ENCODE measurements around the gene PTPRN. TPM values are rescaled to one million over a fixed set of nuclear protein-coding genes. Genes with fewer than 3 reads are reported as not detected.

The PTPRN gene
- total RNA-seq (2022; extraction: Qiagen RNA extraction), result 1.1 to 1.8 TPM (median 1.3 TPM) in 5 replicates

DNA sequence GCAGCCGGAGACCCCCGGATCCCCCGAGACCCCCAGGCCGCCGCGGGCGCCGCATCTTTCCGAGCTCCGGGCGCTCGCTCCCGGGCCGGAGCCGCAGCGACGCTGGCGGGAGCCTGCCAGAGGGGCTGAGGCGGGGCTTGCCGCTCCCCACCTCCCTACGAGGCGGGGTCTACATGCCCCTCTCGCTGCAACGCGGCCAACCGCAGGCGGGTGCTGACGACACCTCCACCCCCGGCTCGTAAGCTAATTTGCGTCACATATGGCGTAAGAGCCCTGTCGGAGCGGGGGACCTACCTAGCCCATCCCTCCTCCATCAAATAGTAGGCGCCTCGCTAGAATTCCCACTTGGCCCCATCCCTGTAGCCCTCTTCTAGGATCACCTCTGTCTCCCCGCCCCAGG is at the start of gene PTPRN:
Gene PTPRN, minus strand, starts transcription at position 124 of the 400 bp plus-strand sequence. Its CDS starts 69 bp downstream, at position 55.

DNA sequence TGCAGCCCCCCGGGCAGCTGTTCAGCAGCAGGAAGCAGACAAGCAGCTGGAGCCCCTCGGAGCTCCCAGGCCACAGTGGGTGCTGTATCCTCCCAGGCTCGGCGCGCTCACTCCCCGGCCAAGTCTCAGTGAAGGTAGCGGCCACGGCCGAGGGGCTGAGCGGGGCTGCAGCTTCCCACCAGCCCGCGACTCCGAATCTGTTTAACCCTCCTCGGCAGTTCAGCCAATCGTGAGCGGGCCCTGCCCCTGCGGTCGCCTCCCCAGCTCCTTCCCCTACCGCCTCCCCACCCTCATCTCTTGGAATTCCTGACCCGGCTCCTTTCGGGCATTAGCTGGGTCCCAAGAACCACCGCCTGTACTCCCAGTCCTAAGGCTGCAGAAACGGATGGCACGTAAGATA is 23.3 kb upstream of the PTPRN start, which contains the start of gene RESP18:
Gene RESP18, minus strand, starts transcription at position 203 of the 400 bp plus-strand sequence.

DNA sequence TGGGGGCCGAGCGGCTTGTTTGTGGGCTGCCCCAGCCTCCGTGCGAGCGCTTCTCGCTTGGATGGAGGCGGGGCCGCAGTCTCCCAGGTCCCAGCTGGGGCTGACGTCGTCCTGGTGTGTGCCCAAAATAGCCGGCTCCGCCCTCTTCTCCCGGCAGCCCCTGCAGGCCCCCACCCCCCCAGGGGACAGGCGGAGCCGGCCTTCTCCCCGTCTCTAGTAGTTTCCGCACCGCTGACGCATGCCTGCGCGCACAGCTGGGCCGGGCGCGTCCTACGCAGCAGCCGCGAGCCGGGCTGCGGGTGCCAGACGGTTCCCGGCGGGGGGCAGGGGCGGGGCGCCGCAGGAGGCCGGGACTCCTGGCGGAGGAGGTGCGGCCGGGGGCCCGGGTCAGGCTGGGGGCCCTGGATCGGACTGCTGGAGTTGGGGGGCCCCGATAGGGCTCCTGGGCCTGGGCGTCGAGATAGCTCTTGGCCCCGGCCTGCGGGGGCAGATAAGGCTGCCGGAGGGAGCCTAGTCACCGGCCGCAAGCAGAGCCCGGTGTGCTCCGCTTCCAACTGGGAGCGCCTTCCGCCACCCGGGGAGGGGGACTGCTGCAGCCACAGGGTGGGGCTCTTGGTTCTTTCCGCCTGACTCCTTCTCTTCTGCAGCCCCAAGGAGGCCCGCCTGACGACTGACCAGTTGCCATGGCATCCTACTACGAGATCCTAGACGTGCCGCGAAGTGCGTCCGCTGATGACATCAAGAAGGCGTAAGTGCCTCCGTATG is 29.9 kb downstream of the PTPRN start, which contains the start of gene DNAJB2:
Gene DNAJB2, plus strand, starts transcription at position 216 of the 765 bp plus-strand sequence. Its CDS starts 468 bp downstream, at position 684.

DNA sequence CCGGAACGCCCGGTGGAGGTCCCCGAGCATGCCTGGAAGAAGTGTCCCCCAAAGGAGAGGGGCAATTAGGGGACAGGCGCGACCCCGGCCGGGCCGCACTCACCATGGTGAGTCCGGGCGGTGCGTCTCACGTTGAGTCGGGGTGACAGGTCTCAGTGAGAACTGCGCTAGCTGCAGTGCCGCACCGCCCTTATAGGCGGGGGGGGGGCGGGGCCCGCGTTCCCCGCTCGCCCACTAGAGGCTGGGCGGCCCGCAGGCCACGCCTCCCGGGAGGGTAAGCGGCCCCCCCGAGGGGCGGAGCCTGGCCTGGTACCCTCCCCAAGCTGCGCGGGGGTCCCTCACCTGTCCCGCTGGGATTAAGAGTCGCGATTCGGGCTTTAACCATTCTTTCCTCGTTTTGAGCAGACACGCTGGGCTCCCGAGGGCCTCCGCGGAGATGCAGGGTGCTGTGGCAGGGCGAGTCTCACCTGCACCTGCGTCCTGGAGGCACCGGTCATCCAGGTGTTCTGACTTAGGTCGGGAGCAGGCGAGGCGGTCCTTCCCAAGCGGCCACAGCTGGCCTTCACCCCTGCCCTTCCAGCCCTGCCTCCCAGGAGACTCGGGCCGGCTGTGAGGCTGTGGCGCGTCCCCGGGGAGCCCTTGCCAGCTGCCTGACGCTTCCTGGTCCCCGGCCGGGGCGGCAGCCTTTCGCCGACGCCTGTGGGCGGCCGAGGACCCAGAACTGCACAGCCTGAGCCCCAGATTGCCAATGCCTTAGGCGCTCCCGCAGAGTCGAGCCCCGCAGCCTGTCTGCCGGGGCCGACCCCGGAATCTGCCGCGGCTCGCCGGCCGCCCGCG is 55.2 kb downstream of the PTPRN start, which contains the start of gene TUBA4A:
Gene TUBA4A, minus strand, starts transcription at position 166 of the 837 bp plus-strand sequence. Its CDS starts 60 bp downstream, at position 106.

DNA sequence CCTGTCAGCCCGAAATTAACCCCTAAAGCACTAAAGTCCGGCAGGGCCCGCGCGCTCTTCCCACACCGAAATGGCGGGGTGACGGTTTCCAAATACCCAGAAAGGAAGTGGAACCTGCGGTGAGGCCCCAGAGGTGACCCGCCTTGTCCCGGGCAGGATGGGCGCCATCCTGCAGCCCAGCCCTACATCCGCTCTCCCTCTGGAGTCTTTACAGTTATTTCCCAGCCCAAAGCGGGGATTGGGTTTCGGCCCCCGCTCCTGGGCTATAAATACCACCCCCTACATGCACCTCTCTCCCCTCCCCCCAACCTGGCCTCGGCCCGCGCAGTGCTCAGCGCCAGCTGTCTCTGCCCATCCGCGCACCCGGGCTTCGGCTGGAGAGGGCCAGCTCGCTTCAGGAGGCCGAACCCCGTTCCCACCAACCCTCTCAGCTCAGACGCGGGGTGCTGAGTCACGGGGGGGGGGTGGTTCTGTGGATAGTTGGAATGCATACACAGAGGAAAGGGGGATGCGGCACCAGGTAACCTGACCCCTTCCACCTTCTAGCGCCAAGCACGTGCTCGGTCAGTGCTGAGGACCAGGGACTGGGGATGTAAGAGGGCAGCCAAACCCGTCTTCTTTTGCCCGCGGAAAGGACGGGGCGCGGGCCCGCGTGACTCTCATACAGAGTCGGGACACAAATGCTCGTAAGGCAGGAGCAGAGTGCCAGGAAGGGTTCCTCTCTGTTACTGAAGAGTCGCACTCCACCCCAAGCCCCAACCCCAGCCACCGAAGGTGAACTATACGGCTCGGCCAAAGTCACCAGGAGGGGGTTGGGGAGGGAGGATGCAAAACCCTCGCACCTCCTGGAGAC is 56.1 kb downstream of the PTPRN start, which contains the start of gene TUBA4B:
Gene TUBA4B, plus strand, starts transcription at position 344 of the 853 bp plus-strand sequence. Its CDS starts 165 bp downstream, at position 509.

DNA sequence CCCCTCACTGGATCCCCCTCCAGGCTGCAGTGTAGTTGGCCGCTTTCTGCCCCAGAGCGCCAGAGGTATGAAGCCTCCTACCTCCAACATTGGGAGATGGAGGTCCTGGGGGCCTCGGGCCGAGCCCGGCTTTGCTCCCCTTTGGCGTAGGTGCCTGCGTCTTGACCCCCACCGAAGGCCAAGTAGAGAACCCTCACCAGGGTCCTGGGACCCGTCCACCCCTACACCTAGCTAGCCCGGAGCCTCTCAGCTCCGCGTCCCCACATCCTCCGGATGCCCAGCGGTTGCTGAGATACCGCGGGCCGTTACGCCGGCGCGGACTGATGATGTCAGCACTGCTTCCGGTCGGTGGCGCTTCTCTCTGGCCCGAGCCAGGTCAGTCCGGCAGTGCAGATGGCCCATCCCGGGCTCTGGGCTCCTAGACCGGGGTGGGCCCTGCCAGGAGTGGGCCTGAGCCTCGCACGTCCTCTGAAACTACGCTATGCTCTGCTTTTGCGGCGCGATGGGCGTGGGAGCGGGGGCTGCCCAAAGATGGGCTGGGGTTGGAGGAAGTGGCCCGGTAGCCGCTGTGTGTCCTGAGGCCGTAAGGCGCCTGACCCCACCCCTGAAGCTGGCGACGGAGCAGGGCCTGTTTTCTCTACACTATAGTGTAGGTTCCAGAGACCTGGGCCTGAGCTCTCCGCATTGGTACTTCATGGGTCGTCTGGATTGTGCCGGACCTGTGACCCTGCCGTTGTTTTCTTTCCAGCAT is 63.9 kb downstream of the PTPRN start, which contains the start of the genes GLB1L and STK16:
Gene GLB1L, minus strand, starts transcription at position 297 of the 751 bp plus-strand sequence. CDS start 1,871 bp downstream, outside the sequence.
Gene STK16, plus strand, starts transcription at position 332 of the 751 bp plus-strand sequence. CDS start 521 bp downstream, outside the sequence.

Other genes with a start within 250 kb of the PTPRN start
- gene IHH, start 248.5 kb downstream of the PTPRN start, total RNA-seq (2022; extraction: Qiagen RNA extraction), result 0.30 to 0.89 TPM (median 0.53 TPM) in 5 replicates
- 15.0 to 17.9 TPM (median 17.1 TPM) in 5 replicates for gene NHEJ1, start 148.6 kb downstream of the PTPRN start, total RNA-seq (2022; extraction: Qiagen RNA extraction)
- 0.59 to 1.1 TPM (median 0.86 TPM) in 5 replicates for gene SLC23A3, start 139.4 kb downstream of the PTPRN start, total RNA-seq (2022; extraction: Qiagen RNA extraction)
- gene CNPPD1, start 132.5 kb downstream of the PTPRN start, total RNA-seq (2022; extraction: Qiagen RNA extraction), result 37.5 to 49.4 TPM (median 49.0 TPM) in 5 replicates
- gene RETREG2, start 131.1 kb downstream of the PTPRN start, total RNA-seq (2022; extraction: Qiagen RNA extraction), result 58.9 to 86.5 TPM (median 84.0 TPM) in 5 replicates
- gene ZFAND2B, start 102.6 kb downstream of the PTPRN start, total RNA-seq (2022; extraction: Qiagen RNA extraction), result 17.4 to 22.2 TPM (median 21.2 TPM) in 5 replicates
- gene ABCB6, start 90.4 kb downstream of the PTPRN start, total RNA-seq (2022; extraction: Qiagen RNA extraction), result 20.0 to 39.6 TPM (median 30.0 TPM) in 5 replicates
- gene ATG9A, start 79.8 kb downstream of the PTPRN start, total RNA-seq (2022; extraction: Qiagen RNA extraction), result 38.4 to 49.5 TPM (median 43.9 TPM) in 5 replicates
- gene ANKZF1, start 79.6 kb downstream of the PTPRN start, total RNA-seq (2022; extraction: Qiagen RNA extraction), result 13.6 to 19.8 TPM (median 16.9 TPM) in 5 replicates
- 5.3 to 7.4 TPM (median 5.5 TPM) in 5 replicates for gene GLB1L, start 64.0 kb downstream of the PTPRN start, total RNA-seq (2022; extraction: Qiagen RNA extraction)
- 28.7 to 32.1 TPM (median 29.8 TPM) in 5 replicates for gene STK16, start 63.9 kb downstream of the PTPRN start, total RNA-seq (2022; extraction: Qiagen RNA extraction)
- gene TUBA4B, start 56.2 kb downstream of the PTPRN start, total RNA-seq (2022; extraction: Qiagen RNA extraction), result 0.13 to 0.28 TPM (median 0.18 TPM) in 4 of 5 replicates, not detected in the other
- gene TUBA4A, start 55.5 kb downstream of the PTPRN start, total RNA-seq (2022; extraction: Qiagen RNA extraction), result 250 to 402 TPM (median 282 TPM) in 5 replicates
- gene DNAJB2, start 30.0 kb downstream of the PTPRN start, total RNA-seq (2022; extraction: Qiagen RNA extraction), result 32.8 to 43.6 TPM (median 40.5 TPM) in 5 replicates
- not detected in 5 replicates for gene RESP18, start 23.3 kb upstream of the PTPRN start, total RNA-seq (2022; extraction: Qiagen RNA extraction)
- 60.0 to 70.4 TPM (median 63.8 TPM) in 5 replicates for gene DNPEP, start 78.5 kb upstream of the PTPRN start, total RNA-seq (2022; extraction: Qiagen RNA extraction)
- 0.07 to 0.39 TPM (median 0.24 TPM) in 5 replicates for gene DES, start 109.0 kb upstream of the PTPRN start, total RNA-seq (2022; extraction: Qiagen RNA extraction)
- 6.6 to 11.2 TPM (median 7.6 TPM) in 5 replicates for gene SPEG, start 125.4 kb upstream of the PTPRN start, total RNA-seq (2022; extraction: Qiagen RNA extraction)
- 33.9 to 37.6 TPM (median 36.5 TPM) in 5 replicates for gene GMPPA, start 189.5 kb upstream of the PTPRN start, total RNA-seq (2022; extraction: Qiagen RNA extraction)
- 0.07 to 0.20 TPM (median 0.13 TPM) in 3 of 5 replicates, not detected in the others for gene ASIC4, start 205.1 kb upstream of the PTPRN start, total RNA-seq (2022; extraction: Qiagen RNA extraction)
- gene CHPF, start 234.4 kb upstream of the PTPRN start, total RNA-seq (2022; extraction: Qiagen RNA extraction), result 19.5 to 34.2 TPM (median 31.1 TPM) in 5 replicates
- gene TMEM198, start 234.6 kb upstream of the PTPRN start, total RNA-seq (2022; extraction: Qiagen RNA extraction), result 0.66 to 1.3 TPM (median 1.1 TPM) in 5 replicates